Thoracic aorta (tissue), 2 donors: Measurements from ENCODE around the gene EML3. TPM values are rescaled to one million over a fixed set of nuclear protein-coding genes. Genes with fewer than 3 reads are reported as not detected.

ENCODE experiments used
- ATAC-seq: fragments of 150-250 bp; one replicate; pipeline ENCODE4 v1.8.0; 2017; ENCODE audit warnings: low read depth; ENCODE audit not compliant: insufficient number of reproducible peaks, low FRiP score
- DNase-seq: peaks from one replicate; pipeline ENCODE4 v3.0.0-alpha.2; 2020; ENCODE audit warnings: low spot score
- H3K27ac ChIP-seq, 2 donors: fragments of 200-600 bp; sonication (generic); 1 replicate in 1 of 2; 2 replicates in 1 of 2; pipeline ENCODE4 v1.5.1; 2016; ENCODE audit warnings: mild to moderate bottlenecking in 2 of 2, moderate library complexity in 2 of 2
- H3K27me3 ChIP-seq: fragments of 200-600 bp; sonication (generic); replicated peaks from 2 replicates; pipeline ENCODE4 v1.6.0; 2016; ENCODE audit warnings: mild to moderate bottlenecking; ENCODE audit not compliant: insufficient read depth
- H3K36me3 ChIP-seq: fragments of 200-600 bp; sonication (generic); one replicate; pipeline ENCODE4 v1.5.1; 2016
- H3K4me1 ChIP-seq, 2 donors: fragments of 200-600 bp; sonication (generic); 1 replicate in 1 of 2; 2 replicates in 1 of 2; pipeline versions ENCODE4 v1.5.1 to v1.6.0; 2016; ENCODE audit warnings: low read depth in 2 of 2, mild to moderate bottlenecking in 1 of 2; ENCODE audit not compliant: control insufficient read depth in 1 of 2
- H3K4me3 ChIP-seq: fragments of 200-600 bp; sonication (generic); 2 replicates; pipeline ENCODE4 v1.5.1; 2016; ENCODE audit warnings: mild to moderate bottlenecking
- H3K9me3 ChIP-seq: fragments of 200-600 bp; sonication (generic); 2 replicates; pipeline ENCODE4 v1.5.1; 2016
- total RNA-seq, 2 donors: library from RNA; depleted of rRNA; stranded (reverse); fragments of >200 nt; gene quantifications; one replicate each; pipeline versions ENCODE4 v1.1.0 to v1.2.3, GENCODE V29; 2016
- TF ChIP-seq, protein P1 (sequence below): fragments of 200-600 bp; sonication (generic); IDR thresholded peaks from one replicate; pipeline ENCODE4 v1.5.1; 2019; ENCODE audit warnings: antibody characterized with exemption

The EML3 gene
- total RNA-seq, 2 donors from 2014 or later = 106 to 111 TPM

DNA sequence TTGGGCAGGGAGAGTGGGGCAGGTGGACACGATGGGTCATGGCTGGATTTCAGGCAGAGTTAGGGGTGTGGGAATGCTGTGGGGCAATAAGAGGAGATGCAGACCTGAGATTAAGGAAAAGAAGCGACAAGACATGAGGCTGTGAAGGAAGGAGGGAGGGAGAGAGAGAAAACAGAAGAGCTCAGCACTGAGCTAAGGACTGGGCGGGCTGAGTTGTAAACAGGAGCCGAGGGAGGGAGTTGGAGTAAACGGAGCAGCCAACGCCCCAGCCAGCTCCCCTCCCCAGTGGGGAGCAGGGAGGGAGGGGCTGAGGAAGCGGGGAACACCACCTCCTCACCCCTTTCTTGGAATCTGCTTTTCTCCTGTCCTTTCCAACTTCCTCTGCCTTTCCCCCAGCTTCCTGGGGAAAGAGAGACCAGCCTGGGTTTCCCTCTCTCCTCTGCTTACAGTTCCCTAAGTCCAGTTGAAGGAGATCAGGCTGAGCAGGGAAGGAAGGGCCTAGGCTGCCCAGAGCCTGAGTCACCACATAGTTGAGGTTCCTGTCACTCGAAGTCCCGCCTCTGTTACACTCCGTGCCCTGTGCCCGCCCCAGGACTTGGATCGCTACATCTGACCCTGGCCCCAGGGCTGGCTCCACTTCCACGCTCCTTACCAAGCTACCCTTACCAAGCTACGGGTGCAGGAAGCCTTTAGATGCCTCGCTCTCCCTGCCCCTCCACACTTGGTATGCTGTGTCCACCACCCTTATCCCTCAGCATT, 59.3 kb downstream of the EML3 start:
- DNase-seq = peak; percentile 85
- H3K4me3 ChIP-seq = peak overlapping the region; percentile 70
- TF ChIP-seq, protein P1, sequence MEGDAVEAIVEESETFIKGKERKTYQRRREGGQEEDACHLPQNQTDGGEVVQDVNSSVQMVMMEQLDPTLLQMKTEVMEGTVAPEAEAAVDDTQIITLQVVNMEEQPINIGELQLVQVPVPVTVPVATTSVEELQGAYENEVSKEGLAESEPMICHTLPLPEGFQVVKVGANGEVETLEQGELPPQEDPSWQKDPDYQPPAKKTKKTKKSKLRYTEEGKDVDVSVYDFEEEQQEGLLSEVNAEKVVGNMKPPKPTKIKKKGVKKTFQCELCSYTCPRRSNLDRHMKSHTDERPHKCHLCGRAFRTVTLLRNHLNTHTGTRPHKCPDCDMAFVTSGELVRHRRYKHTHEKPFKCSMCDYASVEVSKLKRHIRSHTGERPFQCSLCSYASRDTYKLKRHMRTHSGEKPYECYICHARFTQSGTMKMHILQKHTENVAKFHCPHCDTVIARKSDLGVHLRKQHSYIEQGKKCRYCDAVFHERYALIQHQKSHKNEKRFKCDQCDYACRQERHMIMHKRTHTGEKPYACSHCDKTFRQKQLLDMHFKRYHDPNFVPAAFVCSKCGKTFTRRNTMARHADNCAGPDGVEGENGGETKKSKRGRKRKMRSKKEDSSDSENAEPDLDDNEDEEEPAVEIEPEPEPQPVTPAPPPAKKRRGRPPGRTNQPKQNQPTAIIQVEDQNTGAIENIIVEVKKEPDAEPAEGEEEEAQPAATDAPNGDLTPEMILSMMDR = no peak

DNA sequence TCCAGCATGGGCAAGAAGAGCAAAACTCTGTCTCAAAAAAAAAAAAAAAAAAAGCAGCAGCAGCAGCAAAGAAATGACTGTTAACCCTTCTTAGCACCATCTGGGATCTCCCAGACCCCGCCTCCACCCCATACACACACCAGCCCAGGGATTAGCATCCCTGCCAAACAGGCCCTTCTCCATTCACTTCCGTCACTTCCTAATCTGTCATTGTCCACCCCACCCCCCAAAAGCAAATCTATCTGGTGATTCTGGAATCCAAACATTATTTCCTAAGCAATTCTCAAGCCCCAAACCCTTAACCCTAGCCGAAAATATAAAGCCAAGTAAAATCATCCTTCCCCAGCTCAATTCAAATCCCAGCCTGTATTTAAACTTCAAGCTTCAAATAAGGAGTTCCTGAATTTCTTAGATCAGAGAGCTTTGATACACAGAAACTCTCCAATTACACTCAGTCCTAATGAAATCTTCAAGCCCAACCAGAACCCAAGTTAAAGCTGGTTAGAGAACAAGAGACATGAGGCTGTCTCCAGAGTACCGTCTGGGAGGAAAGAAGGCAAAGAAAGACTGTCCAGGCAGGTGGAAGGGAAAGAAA, 60.0 kb downstream of the EML3 start:
- Histone ChIP-seq H3K4me3 (peak overlapping the region; percentile 70), H3K9me3 (no peaks in the 10 kb centered on the region), H3K4me1 (peaks cover 77 to 97% of the 10 kb centered on the region in 2 donors), H3K27me3 (no peaks in the 10 kb centered on the region), H3K27ac (peak overlapping the region; percentile 98 to 100), H3K36me3 (no peaks in the 10 kb centered on the region)
- ATAC-seq = no peak
- TF ChIP-seq, protein P1 = no peak
- no peak for DNase-seq

More for the DNA sequence above, 59.3 kb downstream of the EML3 start:
- Histone ChIP-seq H3K4me1 (peaks cover 71 to 90% of the 10 kb centered on the region in 2 donors), H3K27me3 (no peaks in the 10 kb centered on the region), H3K9me3 (no peaks in the 10 kb centered on the region), H3K27ac (peak overlapping the region; percentile 98 to 100), H3K36me3 (no peaks in the 10 kb centered on the region)
- ATAC-seq = peak; percentile 68

Other genes with a start within 250 kb of the EML3 start
- gene SCGB1A1, start 193.7 kb downstream of the EML3 start, total RNA-seq = not detected
- 1,000 to 10,000 TPM; 1,009 to 1,046 TPM for gene AHNAK, start 66.0 kb downstream of the EML3 start, total RNA-seq
- 100 to 1,000 TPM; 719 to 780 TPM for gene EEF1G, start 38.9 kb downstream of the EML3 start, total RNA-seq
- 10 to 100 TPM in 1 of 2 donors, 1 to 10 TPM in 1; 9.5 to 12.5 TPM for gene TUT1, start 21.3 kb downstream of the EML3 start, total RNA-seq
- gene MTA2, start 10.9 kb downstream of the EML3 start, total RNA-seq = 100 to 1,000 TPM in 1 of 2 donors, 10 to 100 TPM in 1; 55.9 to 124 TPM
- 10 to 100 TPM; 11.4 to 12.6 TPM for gene ROM1, start 482 bp upstream of the EML3 start, total RNA-seq
- gene B3GAT3, start 9.2 kb upstream of the EML3 start, total RNA-seq = 10 to 100 TPM; 27.5 to 30.3 TPM
- 100 to 1,000 TPM; 120 to 159 TPM for gene GANAB, start 33.8 kb upstream of the EML3 start, total RNA-seq
- 10 to 100 TPM; 16.4 to 24.3 TPM for gene INTS5, start 40.5 kb upstream of the EML3 start, total RNA-seq
- gene C11orf98, start 52.4 kb upstream of the EML3 start, total RNA-seq = 10 to 100 TPM; 20.5 to 28.6 TPM
- 1 to 10 TPM; 1.5 to 2.9 TPM for gene CSKMT, start 52.5 kb upstream of the EML3 start, total RNA-seq
- 1 to 10 TPM; 2.3 to 7.3 TPM for gene UQCC3, start 58.9 kb upstream of the EML3 start, total RNA-seq
- 1 to 10 TPM; 3.7 to 7.8 TPM for gene LBHD1, start 59.5 kb upstream of the EML3 start, total RNA-seq
- gene UBXN1, start 66.3 kb upstream of the EML3 start, total RNA-seq = 100 to 1,000 TPM in 1 of 2 donors, 10 to 100 TPM in 1; 88.6 to 159 TPM
- gene LRRN4CL, start 76.8 kb upstream of the EML3 start, total RNA-seq = 10 to 100 TPM; 10.5 to 22.5 TPM
- gene BSCL2, start 94.6 kb upstream of the EML3 start, total RNA-seq = 10 to 100 TPM; 14.0 to 50.9 TPM
- not detected for gene GNG3, start 94.9 kb upstream of the EML3 start, total RNA-seq
- 10 to 100 TPM; 21.3 to 41.8 TPM for gene HNRNPUL2, start 114.7 kb upstream of the EML3 start, total RNA-seq
- 10 to 100 TPM in 1 of 2 donors, 1 to 10 TPM in 1; 9.1 to 14.5 TPM for gene TTC9C, start 115.7 kb upstream of the EML3 start, total RNA-seq
- 1 to 10 TPM; 6.2 to 7.6 TPM for gene ZBTB3, start 141.4 kb upstream of the EML3 start, total RNA-seq
- gene POLR2G, start 148.8 kb upstream of the EML3 start, total RNA-seq = 10 to 100 TPM; 37.0 to 54.4 TPM
- 10 to 100 TPM; 18.5 to 22.2 TPM for gene TAF6L, start 158.6 kb upstream of the EML3 start, total RNA-seq
- 10 to 100 TPM; 45.6 to 70.8 TPM for gene TMEM179B, start 174.6 kb upstream of the EML3 start, total RNA-seq
- 10 to 100 TPM; 11.1 to 30.2 TPM for gene TMEM223, start 179.2 kb upstream of the EML3 start, total RNA-seq
- gene NXF1, start 192.7 kb upstream of the EML3 start, total RNA-seq = 100 to 1,000 TPM in 1 of 2 donors, 10 to 100 TPM in 1; 82.9 to 109 TPM
- gene STX5, start 219.3 kb upstream of the EML3 start, total RNA-seq = 10 to 100 TPM; 32.0 to 46.8 TPM
- not detected for gene TEX54, start 220.1 kb upstream of the EML3 start, total RNA-seq
- gene WDR74, start 226.8 kb upstream of the EML3 start, total RNA-seq = 10 to 100 TPM; 19.8 to 55.2 TPM